UCSD-AML1 (cell line): ENCODE data around the gene IL18R1.

Experiments used
- DNase-seq: peaks from one replicate; lab custom pipeline; 2025; ENCODE audit not compliant: unreplicated experiment; lab: John Stamatoyannopoulos, UW

Gene IL18R1

DNA sequence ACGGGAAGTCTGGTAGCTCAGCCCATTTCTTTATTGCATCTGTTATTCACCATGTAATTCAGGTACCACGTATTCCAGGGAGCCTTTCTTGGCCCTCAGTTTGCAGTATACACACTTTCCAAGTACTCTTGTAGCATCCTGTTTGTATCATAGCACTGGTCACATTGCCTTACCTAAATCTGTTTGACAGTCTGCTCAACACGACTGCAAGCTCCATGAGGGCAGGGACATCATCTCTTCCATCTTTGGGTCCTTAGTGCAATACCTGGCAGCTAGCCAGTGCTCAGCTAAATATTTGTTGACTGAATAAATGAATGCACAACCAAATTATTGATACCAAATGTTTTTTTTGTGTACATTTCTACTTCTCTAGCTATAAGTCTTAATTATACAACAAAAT is 11.2 kb upstream of the IL18R1 start:
- DNase-seq = no peak

DNA sequence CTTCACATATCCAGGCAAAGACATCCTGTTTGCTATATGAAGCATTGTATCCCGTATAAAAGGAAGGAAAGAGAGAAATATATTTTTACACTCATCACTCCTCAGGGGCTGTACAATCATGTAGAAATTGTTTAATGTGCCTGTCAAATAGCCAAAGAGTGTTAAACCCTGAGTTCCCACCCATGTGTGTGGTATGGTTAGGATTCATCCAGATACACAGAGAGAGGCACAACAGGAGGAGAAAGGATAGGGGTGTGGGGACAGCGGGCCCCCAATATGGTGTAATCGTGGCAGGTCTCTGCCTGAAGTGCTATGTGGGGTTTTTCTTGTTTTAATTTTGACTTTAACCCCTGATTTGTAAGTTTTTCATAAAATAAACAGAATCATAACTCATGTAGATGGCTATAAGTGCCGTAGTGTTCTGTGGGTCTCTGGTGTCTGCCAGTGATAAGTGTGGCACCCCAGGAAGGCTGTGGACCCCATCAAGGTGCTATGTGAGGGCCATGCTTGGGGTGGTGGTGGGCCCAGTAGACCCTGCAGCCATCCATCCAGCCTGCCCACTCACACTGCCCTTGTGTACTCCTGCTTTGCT is 10.2 kb upstream of the IL18R1 start:
- DNase-seq = no peak

GRCh38 chr2:102346381-102347130 is 9.0 kb upstream of the IL18R1 start:
- no peak for DNase-seq

GRCh38 chr2:102350137-102350793 is 5.3 kb upstream of the IL18R1 start:
- no peak for DNase-seq

DNA sequence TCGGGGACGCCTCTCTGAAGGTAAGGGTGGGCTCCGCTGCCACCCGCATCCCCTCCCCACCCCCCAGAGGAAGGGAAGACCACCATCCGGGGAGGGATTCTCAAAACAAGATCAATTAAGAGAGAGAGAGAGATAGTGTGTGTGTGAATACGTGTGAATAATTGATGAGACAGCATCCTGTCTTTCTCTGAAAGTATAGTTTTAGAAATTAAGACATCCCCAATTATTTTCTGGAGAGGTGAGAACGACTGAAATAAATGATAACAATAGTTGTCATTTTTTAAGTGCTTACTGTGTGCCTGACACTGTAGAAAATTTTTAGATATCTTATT is 751 bp downstream of the IL18R1 start:
- DNase-seq = no peak

DNA sequence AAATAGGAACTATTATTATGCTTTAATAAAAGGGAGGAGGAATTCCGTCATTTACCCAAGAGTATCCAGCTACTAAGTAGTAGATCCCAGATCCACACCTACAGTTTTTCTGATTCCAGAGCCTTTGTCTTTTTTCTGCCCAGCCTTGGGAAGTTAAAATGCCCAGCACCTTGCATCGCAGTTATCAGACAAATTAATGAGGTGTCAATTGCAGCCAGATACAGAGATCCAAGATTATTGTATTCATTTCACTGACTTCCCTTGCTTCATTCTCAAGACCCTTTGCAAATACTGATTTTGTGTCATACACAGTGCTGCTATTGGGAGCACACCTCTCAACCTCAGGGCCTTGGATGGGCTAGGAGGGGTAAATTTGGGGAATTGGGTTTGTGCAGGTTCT is 1.1 kb downstream of the IL18R1 start:
- no peak for DNase-seq

- DNase-seq = no peak
Measured at GRCh38 chr2:102357937-102358336, 2.3 kb downstream of the IL18R1 start.

DNA sequence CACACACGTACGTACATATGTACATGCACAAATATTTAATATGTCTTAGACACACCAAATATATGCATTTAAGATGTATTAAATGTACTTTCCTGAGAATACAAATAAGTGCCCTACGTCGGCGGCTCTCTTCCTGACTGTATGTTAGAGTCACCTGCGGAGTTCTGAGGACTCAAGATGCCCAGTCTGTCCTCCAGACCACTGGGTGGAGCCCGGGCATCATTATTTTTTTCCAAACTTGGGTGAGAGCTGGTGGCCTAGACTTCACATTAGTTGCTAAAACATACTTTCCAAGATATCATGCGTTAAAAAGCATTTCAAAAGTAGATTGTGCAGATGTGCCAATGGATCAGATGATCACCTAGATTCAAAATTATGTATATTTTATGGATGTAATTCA is 2.9 kb downstream of the IL18R1 start:
- no peak for DNase-seq

DNA sequence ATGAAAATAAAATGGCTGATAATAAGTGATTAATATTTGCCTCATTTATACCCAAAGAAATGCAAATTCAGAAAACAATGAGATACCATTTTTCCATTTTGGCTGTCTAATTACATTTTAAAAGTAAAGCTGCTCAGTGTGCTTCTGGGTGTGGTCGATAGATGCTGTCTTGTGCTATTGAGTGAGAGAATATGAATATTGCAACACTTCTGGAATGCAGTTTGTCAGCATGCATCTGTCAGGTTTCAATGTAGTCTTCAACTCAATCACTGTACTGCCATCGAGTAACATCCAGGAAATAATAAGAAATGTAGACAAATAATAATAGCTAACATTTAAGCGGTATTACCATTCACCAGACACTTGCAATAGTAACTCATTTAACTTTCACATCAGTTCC is 3.9 kb downstream of the IL18R1 start:
- DNase-seq = no peak

GRCh38 chr2:102361632-102362241 is 6.1 kb downstream of the IL18R1 start:
- no peak for DNase-seq

DNA sequence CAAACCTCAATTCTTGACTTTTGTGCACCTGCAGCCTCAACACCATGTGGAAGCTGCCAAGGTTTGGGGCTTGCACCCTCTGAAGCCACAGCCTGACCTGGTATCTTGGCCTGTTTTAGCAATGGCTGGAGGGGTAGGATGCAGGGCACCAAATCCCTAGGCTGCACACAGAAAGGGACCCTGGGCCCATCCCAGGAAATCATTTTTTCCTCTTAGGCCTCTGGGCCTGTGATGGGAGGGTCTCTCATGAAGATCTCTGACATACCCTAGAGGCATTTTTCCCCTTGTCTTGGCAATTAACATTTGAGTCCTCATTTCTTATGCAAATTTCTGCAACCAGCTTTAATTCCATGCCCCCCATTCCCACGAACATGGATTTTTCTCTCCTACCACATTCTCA is 10.2 kb downstream of the IL18R1 start:
- no peak for DNase-seq

DNA sequence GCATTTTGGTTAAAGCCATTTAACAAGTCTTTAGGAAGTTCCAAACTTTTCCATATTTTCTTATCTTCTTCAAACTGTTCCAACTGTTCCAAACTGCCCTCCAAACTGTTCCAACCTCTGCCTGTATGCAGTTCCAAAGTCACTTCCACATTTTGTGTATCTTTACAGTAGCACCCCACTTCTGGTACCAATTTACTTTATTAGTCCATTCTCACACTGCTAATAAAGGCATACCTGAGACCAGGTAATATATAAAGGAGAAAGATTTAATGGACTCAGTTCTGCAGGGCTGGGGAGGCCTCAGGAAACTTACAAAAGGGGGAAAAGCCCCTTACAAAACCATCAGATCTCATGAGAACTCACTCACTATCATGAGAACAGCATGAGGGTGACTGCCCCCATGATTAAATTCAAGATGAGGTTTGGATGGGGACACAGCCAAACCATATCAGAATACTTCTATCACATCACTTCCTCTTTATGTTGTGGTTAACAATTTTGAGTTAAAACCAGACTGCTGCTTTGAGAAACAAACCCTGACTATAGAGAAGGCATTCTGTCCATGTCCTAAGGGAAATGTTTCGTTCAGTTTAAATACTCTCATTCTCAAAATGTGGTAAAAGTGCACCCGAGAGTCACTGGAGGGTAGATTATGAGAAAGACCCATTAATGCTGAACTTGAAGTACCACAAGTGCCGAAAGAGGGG is 11.0 kb downstream of the IL18R1 start:
- DNase-seq = no peak

- no peak for DNase-seq
Measured at GRCh38 chr2:102367331-102367971, 11.9 kb downstream of the IL18R1 start.

DNA sequence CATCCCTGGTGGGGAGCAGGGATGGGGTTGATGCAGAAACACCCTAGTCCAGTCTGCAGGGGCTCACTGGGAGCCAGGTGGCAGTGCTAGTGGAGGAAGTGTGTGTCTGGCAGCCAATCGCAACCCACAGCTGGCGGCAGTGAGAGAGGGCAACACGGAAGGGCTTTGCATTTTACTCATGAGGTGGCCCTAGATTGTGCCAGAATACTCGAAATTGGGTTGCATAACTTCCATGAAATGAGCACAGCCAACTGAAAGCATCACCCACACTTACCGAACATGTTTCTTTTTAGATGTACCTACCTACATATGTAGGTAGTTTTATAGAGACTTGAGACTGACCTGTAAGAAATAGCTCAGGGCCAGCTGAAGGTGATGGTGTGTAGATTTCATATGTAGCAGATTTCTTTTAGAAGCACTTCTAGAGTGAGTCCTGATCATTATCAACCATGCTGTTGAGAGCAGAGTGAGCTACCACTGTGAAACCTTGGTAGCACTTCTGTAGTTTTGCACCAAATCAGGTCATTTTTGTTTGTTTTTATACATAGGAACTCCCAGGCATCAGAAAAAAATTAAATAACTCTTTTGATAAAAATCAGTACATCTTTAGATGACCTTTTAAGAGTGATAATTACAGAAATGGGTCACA is 13.0 kb downstream of the IL18R1 start:
- no peak for DNase-seq

DNA sequence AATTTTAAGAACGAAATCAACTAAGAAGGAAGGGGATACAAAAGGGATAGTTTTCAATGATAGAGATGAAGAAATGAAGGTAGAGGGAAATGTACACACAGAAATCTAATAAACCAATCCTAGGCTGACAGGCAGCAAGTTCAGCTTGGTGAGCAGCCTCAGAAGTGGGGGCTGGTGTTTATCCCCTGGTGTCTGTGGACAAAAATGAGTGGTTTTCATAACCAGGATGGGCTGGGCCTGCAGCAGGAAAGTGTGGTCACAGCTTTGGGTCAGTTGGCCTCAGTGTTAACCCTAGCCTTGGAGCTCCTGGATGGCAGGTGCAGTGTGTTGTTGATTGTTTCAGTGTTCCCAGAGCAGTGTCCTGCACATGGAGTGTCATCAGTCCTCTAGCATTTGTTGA is 14.3 kb downstream of the IL18R1 start:
- DNase-seq = no peak

- DNase-seq = no peak
Measured at GRCh38 chr2:102376052-102376591, 20.5 kb downstream of the IL18R1 start.

DNA sequence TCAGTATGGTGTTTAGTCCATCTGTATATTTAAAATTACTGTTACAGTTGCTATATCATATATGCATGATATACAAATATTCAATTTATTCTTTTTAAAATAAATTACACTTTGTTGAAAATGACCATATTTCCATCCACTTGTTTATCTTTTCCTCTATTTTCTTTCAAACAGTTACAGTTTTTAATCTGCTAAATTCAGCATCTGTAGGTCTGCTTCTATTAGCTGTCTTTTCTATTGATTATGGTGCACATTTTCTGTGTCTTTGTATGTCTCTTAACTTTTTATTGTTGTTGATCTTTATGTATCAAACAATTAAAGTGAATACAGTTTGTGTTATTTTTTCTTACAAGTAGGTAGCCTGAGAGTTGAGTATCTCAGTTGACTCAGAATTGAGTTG is 28.1 kb downstream of the IL18R1 start:
- no peak for DNase-seq

- DNase-seq = no peak
Measured at GRCh38 chr2:102385522-102385921, 29.9 kb downstream of the IL18R1 start.

DNA sequence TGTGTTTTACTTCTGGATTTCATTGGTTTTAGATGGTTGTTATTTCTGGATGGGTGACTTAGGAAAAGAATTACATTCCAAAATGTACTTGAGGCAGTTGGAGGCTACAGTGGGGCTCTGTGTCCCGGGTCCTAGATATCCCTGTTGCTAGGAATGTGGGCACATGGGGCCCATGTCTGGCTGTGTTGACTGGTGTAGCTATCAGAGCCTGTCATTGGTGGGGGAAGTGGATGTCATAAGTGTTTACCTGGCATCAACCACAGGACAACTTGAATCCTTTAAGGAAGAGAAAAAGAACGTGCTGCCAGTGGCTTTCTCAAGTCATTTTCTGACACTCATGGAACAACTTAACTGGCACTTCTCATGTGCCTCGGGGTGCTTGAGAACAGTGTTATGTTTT is 30.4 kb downstream of the IL18R1 start:
- no peak for DNase-seq

GRCh38 chr2:102386867-102387541 is 31.4 kb downstream of the IL18R1 start:
- DNase-seq = no peak
